ENCODE results near the gene ITGA1.

Gene ITGA1

GRCh38 chr5:52821901-52822300 is 34.2 kb downstream of the ITGA1 start:
- H3K36me3 Mint-ChIP-seq (ENCODE audit: low read depth), result no peaks in the 10 kb centered on the region
- H3K4me3 Mint-ChIP-seq, result no peak overlapping the region
- H3K4me1 Mint-ChIP-seq, result no peaks in the 10 kb centered on the region
- no peak overlapping the region for H3K27ac Mint-ChIP-seq
- no peak for DNase-seq
- H3K27me3 Mint-ChIP-seq (ENCODE audit: low read depth, poor library complexity), result no peaks in the 10 kb centered on the region
- TF ChIP-seq CTCF (IDR thresholded peaks at IDR 0.05), result no peak
- peaks cover under 1% of the 10 kb centered on the region for H3K9me3 Mint-ChIP-seq

- no peak overlapping the region for H3K27ac Mint-ChIP-seq
- peaks cover 6% of the 10 kb centered on the region for H3K9me3 Mint-ChIP-seq
- no peaks in the 10 kb centered on the region for H3K36me3 Mint-ChIP-seq (ENCODE audit: low read depth)
- H3K4me1 Mint-ChIP-seq, result no peaks in the 10 kb centered on the region
- H3K27me3 Mint-ChIP-seq (ENCODE audit: low read depth, poor library complexity), result no peaks in the 10 kb centered on the region
- TF ChIP-seq CTCF (IDR thresholded peaks at IDR 0.05), result no peak
- DNase-seq, result no peak
- no peak overlapping the region for H3K4me3 Mint-ChIP-seq
Observed at GRCh38 chr5:52822437-52822836, 34.7 kb downstream of the ITGA1 start.

GRCh38 chr5:52824827-52825226 is 37.1 kb downstream of the ITGA1 start:
- Mint-ChIP-seq H3K4me1 (no peaks in the 10 kb centered on the region), H3K36me3 (ENCODE audit: low read depth) (no peaks in the 10 kb centered on the region), H3K4me3 (no peak overlapping the region), H3K27me3 (ENCODE audit: low read depth, poor library complexity) (peaks cover 3% of the 10 kb centered on the region), H3K27ac (no peak overlapping the region), H3K9me3 (peaks cover 16% of the 10 kb centered on the region)
- TF ChIP-seq CTCF (IDR thresholded peaks at IDR 0.05), result no peak
- DNase-seq, result no peak

- TF ChIP-seq CTCF (IDR thresholded peaks at IDR 0.05), result no peak
- no peak overlapping the region for H3K27ac Mint-ChIP-seq
- H3K9me3 Mint-ChIP-seq, result peaks cover 16% of the 10 kb centered on the region
- no peak overlapping the region for H3K4me3 Mint-ChIP-seq
- no peaks in the 10 kb centered on the region for H3K4me1 Mint-ChIP-seq
- DNase-seq, result no peak
- no peaks in the 10 kb centered on the region for H3K36me3 Mint-ChIP-seq (ENCODE audit: low read depth)
- H3K27me3 Mint-ChIP-seq (ENCODE audit: low read depth, poor library complexity), result peaks cover 3% of the 10 kb centered on the region
Observed at GRCh38 chr5:52825826-52826225, 38.1 kb downstream of the ITGA1 start.

DNA sequence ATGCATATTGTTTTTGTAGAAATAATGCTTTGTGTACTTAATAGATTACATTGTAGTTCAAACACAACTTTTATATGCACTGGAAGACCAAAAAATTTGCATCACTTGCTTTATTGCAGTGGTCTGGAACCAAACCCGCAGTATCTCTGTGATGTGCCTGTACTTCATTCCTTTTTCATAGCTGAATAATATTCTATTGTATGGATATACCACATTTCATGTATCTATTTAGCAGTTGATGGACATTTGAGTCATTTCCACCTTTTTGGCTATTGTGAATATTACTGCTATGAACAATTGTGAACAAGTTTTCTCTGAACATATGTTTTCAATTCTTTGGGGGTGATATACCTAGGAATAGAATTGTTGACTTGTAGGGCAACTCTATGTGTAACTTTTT is 40.1 kb downstream of the ITGA1 start:
- Mint-ChIP-seq H3K4me1 (no peaks in the 10 kb centered on the region), H3K36me3 (ENCODE audit: low read depth) (no peaks in the 10 kb centered on the region), H3K9me3 (peaks cover 16% of the 10 kb centered on the region), H3K4me3 (no peak overlapping the region), H3K27ac (no peak overlapping the region), H3K27me3 (ENCODE audit: low read depth, poor library complexity) (peaks cover 3% of the 10 kb centered on the region)
- DNase-seq, result no peak
- no peak for TF ChIP-seq CTCF (IDR thresholded peaks at IDR 0.05)

DNA sequence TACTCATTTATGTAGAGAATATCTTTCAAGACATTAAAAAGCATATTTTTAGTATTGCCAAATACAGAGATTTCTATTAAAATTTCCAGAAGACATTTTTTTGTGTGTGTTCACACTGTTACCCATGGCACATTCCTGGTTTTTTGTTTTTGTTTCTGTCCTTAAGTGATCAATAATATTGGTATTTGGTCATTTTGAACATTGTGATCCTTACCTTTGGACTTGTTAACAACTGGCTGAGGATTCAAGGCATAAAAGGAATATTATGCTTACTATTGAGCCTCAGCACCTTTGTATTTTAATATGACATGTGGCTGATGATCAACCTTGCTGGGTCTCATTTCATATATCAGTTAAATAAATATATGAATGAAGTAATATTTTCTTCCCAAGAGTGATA is 41.9 kb downstream of the ITGA1 start:
- no peak for TF ChIP-seq CTCF (IDR thresholded peaks at IDR 0.05)
- no peak for DNase-seq
- Mint-ChIP-seq H3K4me3 (no peak overlapping the region), H3K27ac (no peak overlapping the region), H3K9me3 (peaks cover 16% of the 10 kb centered on the region), H3K4me1 (no peaks in the 10 kb centered on the region), H3K27me3 (ENCODE audit: low read depth, poor library complexity) (peaks cover 3% of the 10 kb centered on the region), H3K36me3 (ENCODE audit: low read depth) (no peaks in the 10 kb centered on the region)

Data from nephron progenitor cell (in vitro differentiated cells).